Right ventricle myocardium superior (tissue), 1 donor: ENCODE measurements around the gene PPM1H. TPM values are rescaled to one million over a fixed set of nuclear protein-coding genes. Genes with fewer than 3 reads are reported as not detected.

Experiments
- ATAC-seq: fragments of 200-7000 bp; cut with Tn5 transposase; one replicate; pipeline ENCODE4 v1.9.1; 2020; ENCODE audit warnings: mild to moderate bottlenecking; ENCODE audit not compliant: poor library complexity
- DNase-seq: peaks from one replicate; pipeline ENCODE4 v3.0.0-alpha.2; 2020
- intact Hi-C: fragments of 100-400 bp; cut with DNase I; formaldehyde crosslinking; loops from one replicate; pipeline ENCODE4 v1.11.2; 2022
- total RNA-seq: library from RNA; stranded (reverse); fragmentation: NEBNext Ultra II Directional; extraction: Animal tissue kit (Norgen Biotek cat#: 25700); gene quantifications from one replicate; pipeline ENCODE4 v1.2.1, GENCODE V29; 2021
- donor health status: DM: no; HTN: yes; CAD: no; lungs with severe emphysema.

The PPM1H gene
- total RNA-seq, 1 donor from 2014 or later = 6.5 TPM

GRCh38 chr12:62793256-62794217, 141.4 kb downstream of the PPM1H start:
- ATAC-seq (peak; percentile 90), DNase-seq (peak; percentile 92)
- intact Hi-C loops = loop anchor here (5.0 kb wide), 2 partner anchors 211 to 356 kb away; no protein-coding TSS in a partner anchor

- ATAC-seq (no peak), DNase-seq (no peak)
- intact Hi-C loops = loop anchor here (5.0 kb wide), 2 partner anchors 210 to 355 kb away; no protein-coding TSS in a partner anchor
Measured at GRCh38 chr12:62792236-62792870, 142.6 kb downstream of the PPM1H start.

GRCh38 chr12:62789851-62790250, 145.1 kb downstream of the PPM1H start:
- no peak for DNase-seq
- intact Hi-C loops = loop anchor here (5.0 to 10.0 kb wide), 3 partner anchors 65 to 353 kb away; no protein-coding TSS in a partner anchor
- no peak for ATAC-seq

- ATAC-seq (no peak), DNase-seq (no peak)
- intact Hi-C loops = loop anchor here (10.0 kb wide), 1 partner anchor 63 kb away; no protein-coding TSS in a partner anchor
Measured at GRCh38 chr12:62787611-62788010, 147.3 kb downstream of the PPM1H start.

- DNase-seq (no peak), ATAC-seq (no peak)
- intact Hi-C loops = loop anchor here (10.0 kb wide), 1 partner anchor 62 kb away; no protein-coding TSS in a partner anchor
Measured at GRCh38 chr12:62787023-62787422, 147.9 kb downstream of the PPM1H start.

GRCh38 chr12:62785941-62786559, 148.9 kb downstream of the PPM1H start:
- ATAC-seq (peak; percentile 59), DNase-seq (no peak)

GRCh38 chr12:62784576-62784975, 150.4 kb downstream of the PPM1H start:
- intact Hi-C loops = loop anchor here (10.0 kb wide), 1 partner anchor 60 kb away; no protein-coding TSS in a partner anchor
- ATAC-seq (no peak), DNase-seq (no peak)

More at GRCh38 chr12:62785941-62786559, 148.9 kb downstream of the PPM1H start:
- intact Hi-C loops = loop anchor here (10.0 kb wide), 1 partner anchor 61 kb away; no protein-coding TSS in a partner anchor

- ATAC-seq (no peak), DNase-seq (no peak)
- intact Hi-C loops = loop anchor here (10.0 kb wide), 1 partner anchor 59 kb away; no protein-coding TSS in a partner anchor
Measured at GRCh38 chr12:62783881-62784280, 151.1 kb downstream of the PPM1H start.

- no peak for DNase-seq
- intact Hi-C loops = loop anchor here (10.0 kb wide), 1 partner anchor 57 kb away; no protein-coding TSS in a partner anchor
- ATAC-seq = no peak
Measured at GRCh38 chr12:62781136-62781880, 153.6 kb downstream of the PPM1H start.

- intact Hi-C loops = no loop called here
- no peak for DNase-seq
- ATAC-seq = no peak
Measured at GRCh38 chr12:62779488-62779887, 155.5 kb downstream of the PPM1H start.

- DNase-seq (no peak), ATAC-seq (no peak)
- intact Hi-C loops = no loop called here
Measured at GRCh38 chr12:62778187-62778586, 156.8 kb downstream of the PPM1H start.

GRCh38 chr12:62776997-62777396, 158.0 kb downstream of the PPM1H start:
- DNase-seq (no peak), ATAC-seq (no peak)
- intact Hi-C loops = no loop called here

GRCh38 chr12:62776575-62776974, 158.4 kb downstream of the PPM1H start:
- ATAC-seq = no peak
- intact Hi-C loops = no loop called here
- no peak for DNase-seq

GRCh38 chr12:62774794-62775193, 160.2 kb downstream of the PPM1H start:
- ATAC-seq (no peak), DNase-seq (no peak)
- intact Hi-C loops = no loop called here

- intact Hi-C loops = no loop called here
- ATAC-seq (no peak), DNase-seq (no peak)
Measured at GRCh38 chr12:62772416-62772955, 162.5 kb downstream of the PPM1H start.

- no peak for DNase-seq
- ATAC-seq = no peak
- intact Hi-C loops = no loop called here
Measured at GRCh38 chr12:62771828-62772227, 163.1 kb downstream of the PPM1H start.

GRCh38 chr12:62770381-62770780, 164.6 kb downstream of the PPM1H start:
- intact Hi-C loops = no loop called here
- ATAC-seq = no peak

GRCh38 chr12:62769076-62769619, 165.8 kb downstream of the PPM1H start:
- DNase-seq (no peak), ATAC-seq (no peak)
- intact Hi-C loops = no loop called here

More at GRCh38 chr12:62770381-62770780, 164.6 kb downstream of the PPM1H start:
- DNase-seq = no peak
